IMR-90 (cell line): Measurements from ENCODE around the gene ZBP1. TPM values are rescaled to one million over a fixed set of nuclear protein-coding genes. Genes with fewer than 3 reads are reported as not detected.

Source experiments
- ATAC-seq: fragments of 200-7000 bp; cut with Tn5 transposase; 2 replicates; pipeline ENCODE4 v1.9.1; 2020; ENCODE audit warnings: low read depth, mild to moderate bottlenecking, moderate library complexity
- BruUV-seq: library from RNA; stranded (reverse); fragments of 400-500 nt; replicated peaks from 2 replicates; lab custom pipeline; 2021; lab: Mats Ljungman, UMichigan
- CTCF ChIA-PET: fragments of 300-600 bp; formaldehyde crosslinking; extraction: SDS; loops from one replicate; lab custom pipeline; 2021; ENCODE audit warnings: antibody characterized with exemption; lab: Yijun Ruan, JAX
- POLR2A ChIA-PET: fragments of 300-600 bp; sonication (Branson Sonifier 250); formaldehyde crosslinking; loops from one replicate; lab custom pipeline; 2022; ENCODE audit warnings: antibody characterized with exemption; ENCODE audit not compliant: unreplicated experiment; lab: Charles Lee
- DNase-seq: peaks from one replicate; pipeline ENCODE4 v3.0.0; 2013
- H2AFZ ChIP-seq: replicated peaks from 2 replicates; pipeline ENCODE3; 2013; ENCODE audit warnings: low read length, mild to moderate bottlenecking; ENCODE audit not compliant: poor library complexity
- H2AK5ac ChIP-seq: 2 replicates; pipeline ENCODE4 v1.6.1; 2013; ENCODE audit warnings: low read depth, low read length, inconsistent platforms
- H2AK9ac ChIP-seq: replicated peaks from 2 replicates; pipeline ENCODE3; 2013; ENCODE audit warnings: mild to moderate bottlenecking, low read depth, low read length, moderate library complexity; ENCODE audit not compliant: poor library complexity
- H2BK120ac ChIP-seq: 2 replicates; pipeline ENCODE4 v1.6.1; 2013; ENCODE audit warnings: low read depth, low read length, inconsistent platforms
- H2BK15ac ChIP-seq: 3 replicates; pipeline ENCODE4 v1.6.1; 2013; ENCODE audit warnings: low read depth, low read length, inconsistent platforms
- H2BK20ac ChIP-seq: 2 replicates; pipeline ENCODE4 v1.6.1; 2013; ENCODE audit warnings: low read depth, mild to moderate bottlenecking, inconsistent platforms, low read length, moderate library complexity
- H2BK5ac ChIP-seq: 2 replicates; pipeline ENCODE4 v1.6.1; 2013; ENCODE audit warnings: mild to moderate bottlenecking, low read depth, low read length, inconsistent platforms; ENCODE audit not compliant: poor library complexity, severe bottlenecking
- H3K14ac ChIP-seq: replicated peaks from 2 replicates; pipeline ENCODE4 v1.6.1; 2013; ENCODE audit warnings: low read depth, low read length, inconsistent platforms
- H3K18ac ChIP-seq: 2 replicates; pipeline ENCODE4 v1.6.1; 2013; ENCODE audit warnings: low read depth, low read length, control low read depth
- H3K23ac ChIP-seq: 2 replicates; pipeline ENCODE4 v1.6.1; 2013; ENCODE audit warnings: low read depth, low read length, inconsistent platforms
- H3K27ac ChIP-seq: 2 replicates; pipeline ENCODE4 v1.5.1; 2013; ENCODE audit warnings: mild to moderate bottlenecking, control low read depth, low read length; ENCODE audit not compliant: insufficient read depth
- H3K27me3 ChIP-seq: 2 replicates; pipeline ENCODE4 v1.6.1; 2013; ENCODE audit warnings: low read length; ENCODE audit not compliant: control insufficient read depth, insufficient read depth
- H3K36me3 ChIP-seq: 2 replicates; pipeline ENCODE4 v1.6.1; 2013; ENCODE audit warnings: low read length, mixed read lengths; ENCODE audit not compliant: control insufficient read depth, insufficient read depth
- H3K4ac ChIP-seq: 2 replicates; pipeline ENCODE4 v1.6.1; 2013; ENCODE audit warnings: low read depth, low read length, inconsistent platforms
- H3K4me1 ChIP-seq: 2 replicates; pipeline ENCODE4 v1.6.1; 2013; ENCODE audit warnings: low read length, mixed read lengths; ENCODE audit not compliant: control insufficient read depth, insufficient read depth
- H3K4me2 ChIP-seq: 2 replicates; pipeline ENCODE4 v1.6.1; 2013; ENCODE audit warnings: low read depth, mild to moderate bottlenecking, control low read depth, low read length, moderate library complexity
- H3K4me3 ChIP-seq: 2 replicates; pipeline ENCODE4 v1.5.1; 2013; ENCODE audit warnings: low read depth, mild to moderate bottlenecking, control low read depth, low read length, moderate library complexity; ENCODE audit not compliant: insufficient read depth
- H3K56ac ChIP-seq: 2 replicates; pipeline ENCODE4 v1.6.1; 2013; ENCODE audit warnings: low read length, inconsistent platforms; ENCODE audit not compliant: insufficient read depth; ENCODE audit errors: extremely low read depth
- H3K79me1 ChIP-seq, 2 experiments: 2 replicates each; pipeline ENCODE4 v1.6.1; 2013; ENCODE audit warnings: low read length in 2 of 2, inconsistent platforms in 1 of 2, low read depth in 1 of 2
- H3K9ac ChIP-seq: 2 replicates; pipeline ENCODE4 v1.6.1; 2013; ENCODE audit warnings: low read depth, low read length, control low read depth
- H3K9me1 ChIP-seq: 2 replicates; pipeline ENCODE4 v1.6.1; 2013; ENCODE audit warnings: low read length, inconsistent platforms; ENCODE audit not compliant: insufficient read depth
- H3K9me3 ChIP-seq: 2 replicates; pipeline ENCODE4 v1.6.1; 2013; ENCODE audit warnings: low read length; ENCODE audit not compliant: control insufficient read depth, insufficient read depth
- H4K20me1 ChIP-seq: 2 replicates; pipeline ENCODE4 v1.6.1; 2013; ENCODE audit warnings: low read length, inconsistent platforms; ENCODE audit not compliant: insufficient read depth
- H4K5ac ChIP-seq: 2 replicates; pipeline ENCODE4 v1.6.1; 2013; ENCODE audit warnings: mild to moderate bottlenecking, low read depth, low read length, control low read depth
- H4K8ac ChIP-seq, 2 experiments: 2 replicates each; pipeline ENCODE4 v1.6.1; 2013; ENCODE audit warnings: low read depth in 2 of 2, low read length in 2 of 2, control low read depth in 1 of 2, inconsistent platforms in 1 of 2
- H4K91ac ChIP-seq: 2 replicates; pipeline ENCODE4 v1.6.1; 2013; ENCODE audit warnings: low read depth, low read length, inconsistent platforms; ENCODE audit not compliant: insufficient read depth
- BHLHE40 ChIP-seq: fragments of 150-350 bp; IDR thresholded peaks from 2 replicates; pipeline ENCODE4 v1.6.1; 2016; ENCODE audit warnings: mild to moderate bottlenecking, low read depth, low read length
- CEBPB ChIP-seq: IDR thresholded peaks from 2 replicates; pipeline ENCODE4 v1.6.1; 2012; ENCODE audit warnings: low read depth, low read length, improper control_type of control experiment
- CHD1 ChIP-seq: IDR thresholded peaks from 2 replicates; pipeline ENCODE4 v1.6.1; 2012; ENCODE audit warnings: low read depth, low read length, improper control_type of control experiment
- ELK1 ChIP-seq: fragments of 150-350 bp; IDR thresholded peaks from 2 replicates; pipeline ENCODE4 v1.6.1; 2016; ENCODE audit warnings: low read depth, mild to moderate bottlenecking, low read length, moderate library complexity, borderline replicate concordance
- FOS ChIP-seq: fragments of 150-350 bp; IDR thresholded peaks from 2 replicates; pipeline ENCODE4 v1.6.1; 2016; ENCODE audit warnings: low read depth, low read length
- NFE2L2 ChIP-seq: fragments of 150-350 bp; IDR thresholded peaks from 2 replicates; pipeline ENCODE4 v1.6.1; 2016; ENCODE audit warnings: low read depth, mild to moderate bottlenecking, low read length
- POLR2A ChIP-seq: IDR thresholded peaks from 2 replicates; pipeline ENCODE4 v1.6.1; 2012; ENCODE audit warnings: mild to moderate bottlenecking, low read depth, low read length
- RCOR1 ChIP-seq: IDR thresholded peaks from 2 replicates; pipeline ENCODE4 v1.6.1; 2012; ENCODE audit warnings: mild to moderate bottlenecking, low read length, improper control_type of control experiment; ENCODE audit not compliant: insufficient replicate concordance
- RFX5 ChIP-seq: IDR thresholded peaks from 2 replicates; pipeline ENCODE4 v1.8.0; 2012; ENCODE audit warnings: low read depth, mild to moderate bottlenecking, low read length, moderate library complexity
- SMC3 ChIP-seq: fragments of 150-350 bp; IDR thresholded peaks from 2 replicates; pipeline ENCODE4 v1.6.1; 2016; ENCODE audit warnings: low read depth, mild to moderate bottlenecking, antibody characterized with exemption, low read length, moderate library complexity
- WGBS, 2 experiments: methylation state at CpG; one replicate each; pipeline versions ENCODE4 v1.1.5 to v1.1.7; 2013; ENCODE audit warnings: missing lambda C conversion rate in 2 of 2; ENCODE audit not compliant: insufficient read length in 1 of 2; ENCODE audit errors: extremely low coverage in 2 of 2; 5-methylcytosine and 5-hydroxymethylcytosine counted together
- dilution Hi-C: fragments of 300-500 bp; cut with HindIII; formaldehyde crosslinking; loops from one replicate; pipeline ENCODE4 v1.14.3; 2018; ENCODE audit warnings: low sequenced_read_pairs; ENCODE audit not compliant: unreplicated experiment
- in situ Hi-C: fragments of 300-500 bp; cut with MboI; formaldehyde crosslinking; loops from 3 replicates; pipeline ENCODE4 v1.14.3; 2019; ENCODE audit warnings: low sequenced_read_pairs, inconsistent platforms, mixed read lengths
- intact Hi-C: fragments of 100-400 bp; cut with micrococcal nuclease; formaldehyde crosslinking; loops from 2 replicates; pipeline ENCODE4 v1.10.0; 2022
- polyA plus RNA-seq, 3 experiments: library from polyadenylated mRNA; depleted of rRNA; stranded (reverse); fragments of >200 nt; gene quantifications; 2 replicates each; pipeline ENCODE4 v1.2.3, GENCODE V29; 2012; ENCODE audit warnings: low replicate concordance in 1 of 3
- total RNA-seq: library from RNA; depleted of rRNA; stranded (reverse); fragments of >200 nt; gene quantifications from 2 replicates; pipeline ENCODE4 v1.2.3, GENCODE V29; 2012

Gene ZBP1
- total and polyA plus RNA-seq, 2 of the 4 experiments (the other 2 are of a cell fraction) = not detected

GRCh38 chr20:57656252-57656820 lies 36.1 kb upstream of the ZBP1 start:
- H4K91ac ChIP-seq = no peak overlapping the region
- no peak overlapping the region for H2BK15ac ChIP-seq
- ATAC-seq (no peak), DNase-seq (no peak)
- no peak overlapping the region for H3K4me3 ChIP-seq
- H3K9ac ChIP-seq = no peak overlapping the region
- peaks cover 12% of the 10 kb centered on the region for H4K20me1 ChIP-seq
- POLR2A ChIA-PET = interaction anchor here (0.5 kb wide), 1 partner anchor 306 kb away, joined by 4 read pairs; no protein-coding TSS in a partner anchor
- no peak overlapping the region for H3K27ac ChIP-seq
- intact Hi-C loops = loop anchor here (10.0 kb wide), 1 partner anchor 188 kb away; no protein-coding TSS in a partner anchor
- no peak overlapping the region for H2BK120ac ChIP-seq
- TF ChIP-seq POLR2A (no peak), NFE2L2 (no peak), RCOR1 (no peak), RFX5 (no peak), CEBPB (no peak), CHD1 (no peak), ELK1 (no peak), BHLHE40 (no peak), SMC3 (no peak), FOS (no peak)
- H2AFZ ChIP-seq = no peak overlapping the region
- H3K27me3 ChIP-seq = no peaks in the 10 kb centered on the region
- no peak overlapping the region for H3K4me2 ChIP-seq
- no peak overlapping the region for H3K4ac ChIP-seq
- no peak overlapping the region for H2AK5ac ChIP-seq
- no peak overlapping the region for H3K56ac ChIP-seq
- dilution Hi-C loops = no loop called here
- H3K4me1 ChIP-seq = no peaks in the 10 kb centered on the region
- no peaks in the 10 kb centered on the region for H3K9me3 ChIP-seq
- no peak overlapping the region for H3K18ac ChIP-seq
- no peak overlapping the region for H2AK9ac ChIP-seq
- no TSS peak for BruUV-seq
- H3K36me3 ChIP-seq = peaks cover 25% of the 10 kb centered on the region
- H3K14ac ChIP-seq = no peak overlapping the region
- peaks cover 0 to 10% of the 10 kb centered on the region in 2 experiments; a peak in 1 of 4 replicates for H3K79me1 ChIP-seq
- WGBS, 2 experiments = 92% methylated on average over 10 of the region's 15 CpGs; no CpG with 5 or more reads in 1 of the 2 experiments
- no peak overlapping the region for H4K5ac ChIP-seq
- in situ Hi-C loops = loop anchor here (10.0 kb wide), 1 partner anchor 428 kb away; no protein-coding TSS in a partner anchor
- peaks cover 3% of the 10 kb centered on the region; the same call in 1 of the 2 replicates for H3K9me1 ChIP-seq
- CTCF ChIA-PET = interaction anchor here (1.2 kb wide), 1 partner anchor 523 kb away, joined by 3 read pairs; no protein-coding TSS in a partner anchor
- no peak overlapping the region for H4K8ac ChIP-seq
- H2BK5ac ChIP-seq = no peak overlapping the region
- H2BK20ac ChIP-seq = no peak overlapping the region
- no peak overlapping the region for H3K23ac ChIP-seq
